Astrocyte of the spinal cord (primary cell): ENCODE measurements around the gene FBXL7.

Experiments
- DNase-seq: peaks from one replicate; pipeline ENCODE4 v3.0.0; 2011; ENCODE audit warnings: low read depth, low spot score
- H3K4me3 ChIP-seq: 2 replicates; pipeline ENCODE4 v1.5.1; 2011; ENCODE audit warnings: low read depth, mild to moderate bottlenecking, low read length, moderate library complexity
- in situ Hi-C: cut with HindIII; loops from 2 replicates; pipeline ENCODE4 v1.10.0; 2017; ENCODE audit warnings: low sequenced_read_pairs
- TF ChIP-seq, protein P1 (sequence below): IDR thresholded peaks from 2 replicates; pipeline ENCODE4 v1.5.1; 2012; ENCODE audit warnings: low read depth, mild to moderate bottlenecking, low read length, inconsistent platforms

FBXL7 gene

DNA sequence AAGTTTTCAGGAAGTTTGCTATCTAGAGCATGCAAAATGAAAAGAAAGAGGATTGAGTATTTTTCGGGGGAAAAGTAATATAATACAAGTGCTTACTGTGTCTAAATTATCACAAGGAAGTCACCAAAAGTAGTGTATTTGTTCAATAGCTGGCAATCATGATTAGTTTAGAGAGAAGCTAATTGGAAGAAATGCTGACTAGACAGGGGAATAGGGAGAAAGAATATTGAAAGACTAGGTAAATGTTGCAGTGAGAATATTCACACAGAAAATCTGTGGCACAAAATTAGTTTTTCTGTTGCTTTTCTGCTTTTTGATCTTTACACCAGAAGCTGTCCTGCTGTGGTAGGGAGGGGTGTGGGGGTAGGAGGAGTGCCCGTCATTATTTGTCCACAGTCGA lies 440.9 kb downstream of the FBXL7 start:
- H3K4me3 ChIP-seq = no peak overlapping the region
- in situ Hi-C loops = no loop called here
- DNase-seq = no peak
- TF ChIP-seq, protein P1, sequence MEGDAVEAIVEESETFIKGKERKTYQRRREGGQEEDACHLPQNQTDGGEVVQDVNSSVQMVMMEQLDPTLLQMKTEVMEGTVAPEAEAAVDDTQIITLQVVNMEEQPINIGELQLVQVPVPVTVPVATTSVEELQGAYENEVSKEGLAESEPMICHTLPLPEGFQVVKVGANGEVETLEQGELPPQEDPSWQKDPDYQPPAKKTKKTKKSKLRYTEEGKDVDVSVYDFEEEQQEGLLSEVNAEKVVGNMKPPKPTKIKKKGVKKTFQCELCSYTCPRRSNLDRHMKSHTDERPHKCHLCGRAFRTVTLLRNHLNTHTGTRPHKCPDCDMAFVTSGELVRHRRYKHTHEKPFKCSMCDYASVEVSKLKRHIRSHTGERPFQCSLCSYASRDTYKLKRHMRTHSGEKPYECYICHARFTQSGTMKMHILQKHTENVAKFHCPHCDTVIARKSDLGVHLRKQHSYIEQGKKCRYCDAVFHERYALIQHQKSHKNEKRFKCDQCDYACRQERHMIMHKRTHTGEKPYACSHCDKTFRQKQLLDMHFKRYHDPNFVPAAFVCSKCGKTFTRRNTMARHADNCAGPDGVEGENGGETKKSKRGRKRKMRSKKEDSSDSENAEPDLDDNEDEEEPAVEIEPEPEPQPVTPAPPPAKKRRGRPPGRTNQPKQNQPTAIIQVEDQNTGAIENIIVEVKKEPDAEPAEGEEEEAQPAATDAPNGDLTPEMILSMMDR = no peak

DNA sequence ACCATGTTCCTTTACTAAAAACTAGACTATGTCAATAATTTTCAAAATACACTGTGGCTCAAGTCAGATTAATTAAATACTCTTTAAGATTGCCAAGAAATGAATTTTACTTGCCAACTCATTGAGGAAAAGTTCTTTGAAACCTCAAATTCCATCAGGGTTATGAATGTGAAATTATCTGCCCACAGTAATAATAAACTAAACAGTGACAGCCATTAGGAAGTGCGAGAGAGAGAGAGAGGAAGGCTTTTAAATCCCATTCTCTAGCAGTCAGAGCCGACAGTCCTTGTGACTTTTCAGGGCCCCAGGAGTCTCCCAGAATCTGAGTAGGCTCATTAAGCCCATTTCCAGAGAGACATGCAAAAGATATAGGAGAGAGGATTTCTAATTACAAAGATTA lies 443.5 kb downstream of the FBXL7 start:
- TF ChIP-seq, protein P1 = no peak

DNA sequence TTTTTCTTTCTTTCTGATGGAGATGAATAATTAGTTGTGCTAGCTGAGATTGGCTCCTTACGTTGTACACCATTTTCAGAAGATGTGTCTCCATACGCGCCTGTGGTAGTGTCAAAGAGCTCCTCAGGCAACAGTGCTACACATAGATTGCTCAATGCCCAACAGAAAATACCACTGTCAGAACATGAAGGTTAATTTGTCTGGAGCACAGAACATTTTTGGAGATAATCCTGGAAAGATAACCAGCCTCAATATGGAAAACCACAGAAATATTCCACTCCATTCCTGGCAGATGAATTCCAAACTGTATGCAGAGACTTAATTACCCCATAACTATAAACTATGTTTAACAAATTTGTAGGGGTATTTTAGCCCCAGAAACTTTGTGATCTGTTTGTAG lies 446.0 kb downstream of the FBXL7 start:
- no peak overlapping the region for H3K4me3 ChIP-seq
- TF ChIP-seq, protein P1 = no peak
- in situ Hi-C loops = no loop called here
- DNase-seq = no peak

More for the DNA sequence above, 443.5 kb downstream of the FBXL7 start:
- in situ Hi-C loops = no loop called here
- no peak overlapping the region for H3K4me3 ChIP-seq
- peak; percentile 28 for DNase-seq

DNA sequence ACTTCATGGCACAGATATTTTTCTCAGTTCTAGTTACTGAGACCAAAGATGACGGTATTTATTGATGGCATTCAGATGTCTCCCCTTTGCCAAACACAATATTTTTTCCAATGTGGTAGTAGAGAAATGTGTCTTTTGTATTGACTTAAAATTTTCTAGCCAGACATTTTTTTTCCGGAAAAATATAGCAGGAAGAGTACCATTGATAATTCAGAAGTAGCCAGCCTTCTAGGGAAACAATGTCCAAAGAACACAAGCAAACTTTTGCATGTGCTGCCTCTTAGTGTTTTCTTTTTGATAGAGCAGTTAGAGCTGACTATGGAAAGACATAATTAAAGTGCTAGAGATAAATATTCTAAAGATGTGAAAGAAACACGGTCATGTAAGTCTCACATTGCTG lies 448.2 kb downstream of the FBXL7 start:
- no peak overlapping the region for H3K4me3 ChIP-seq
- in situ Hi-C loops = no loop called here
- TF ChIP-seq, protein P1 = peak; percentile 6
- DNase-seq = no peak

DNA sequence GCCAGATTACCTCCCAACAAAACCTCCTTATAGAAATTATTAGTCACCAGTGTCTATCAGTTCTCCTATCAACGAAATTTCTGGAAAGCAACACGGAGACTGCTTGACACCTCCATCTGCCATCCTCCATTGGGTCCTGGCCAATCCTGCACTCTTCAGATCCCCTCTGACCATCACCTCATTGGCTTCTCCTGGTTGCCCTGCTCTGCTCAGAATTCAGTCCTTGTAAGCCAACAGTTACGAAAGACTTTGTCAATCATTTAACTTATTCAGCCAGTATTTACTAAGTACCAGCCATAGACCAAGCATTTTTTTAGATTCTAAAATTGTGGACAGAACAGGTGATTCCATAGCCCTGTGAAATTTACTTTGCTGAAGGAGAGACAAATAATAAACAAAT lies 451.1 kb downstream of the FBXL7 start:
- TF ChIP-seq, protein P1 = no peak
- no peak overlapping the region for H3K4me3 ChIP-seq
- DNase-seq = no peak
- in situ Hi-C loops = no loop called here

DNA sequence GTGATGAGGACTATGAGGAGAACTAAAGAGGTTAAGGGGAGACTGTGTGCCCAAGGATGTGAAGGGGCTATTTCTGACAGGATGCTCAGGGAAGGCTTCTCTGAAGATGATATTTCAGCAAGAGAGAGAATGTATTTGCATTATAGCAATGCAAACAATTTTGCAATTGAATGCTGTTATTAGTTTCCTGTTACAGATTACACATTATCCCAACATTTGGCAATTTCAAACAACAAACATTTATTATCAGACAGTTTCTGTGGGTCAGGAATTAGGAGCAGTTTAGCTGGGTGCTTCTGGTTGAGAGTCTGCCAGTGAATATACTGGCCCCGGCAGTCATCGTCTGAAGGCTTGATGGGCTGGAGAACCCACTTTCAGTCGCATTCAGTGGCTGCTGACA lies 451.6 kb downstream of the FBXL7 start:
- DNase-seq = no peak
- TF ChIP-seq, protein P1 = no peak
- no peak overlapping the region for H3K4me3 ChIP-seq
- in situ Hi-C loops = no loop called here

DNA sequence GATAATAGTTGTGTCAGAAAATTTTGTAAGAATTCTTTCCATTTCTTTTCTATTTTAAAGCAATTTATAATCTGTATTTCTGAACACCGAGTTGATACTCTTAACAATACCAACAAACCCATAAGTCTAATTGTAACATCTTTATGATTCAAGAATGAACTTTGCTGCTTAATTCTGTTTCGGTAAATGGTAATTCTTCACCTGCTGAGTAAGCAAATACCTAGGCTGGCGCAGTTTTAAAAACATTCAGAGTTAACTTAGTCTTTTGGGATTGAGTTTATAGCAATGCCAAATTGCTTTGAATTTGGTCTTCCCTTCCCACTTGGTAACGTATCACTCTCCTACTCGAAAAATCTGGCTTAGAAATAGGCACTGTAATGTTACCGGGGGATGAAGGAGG lies 456.6 kb downstream of the FBXL7 start:
- H3K4me3 ChIP-seq = no peak overlapping the region
- TF ChIP-seq, protein P1 = no peak
- in situ Hi-C loops = no loop called here
- no peak for DNase-seq
